OCI-LY7 (cell line): ENCODE data around the gene VSIG2.

Experiments used
- CTCF ChIP-seq: fragments of 200-600 bp; sonication (generic); conservative IDR thresholded peaks from 2 replicates; pipeline ENCODE4 v1.5.1; 2014; ENCODE audit warnings: mild to moderate bottlenecking, antibody characterized with exemption, low read length, moderate library complexity, mixed read lengths
- EZH2phosphoT487 ChIP-seq: fragments of 200-600 bp; sonication (generic); IDR thresholded peaks from 2 replicates; pipeline ENCODE4 v1.6.1; 2018; ENCODE audit warnings: low read depth, borderline replicate concordance, mild to moderate bottlenecking, mixed run types, antibody characterized with exemption, low read length, moderate library complexity, mixed read lengths

GRCh38 chr11:124800226-124800929 lies 48.3 kb upstream of the VSIG2 start, which contains the start of gene MSANTD2:
- TF ChIP-seq CTCF, result peak; percentile 17; the same call in 1 of the 2 replicates
- no peak for TF ChIP-seq EZH2phosphoT487
